ENCODE results near the gene AFAP1.

GRCh38 chr4:7808181-7808580 is 131.5 kb downstream of the AFAP1 start:
- TF ChIP-seq CTCF (IDR thresholded peaks at IDR 0.05): no peak
- TF ChIP-seq EP300 (IDR thresholded peaks at IDR 0.05; ENCODE audit: low read depth): no peak

Measured in transverse colon (tissue), 3 donors.